Right renal cortex interstitium (tissue), 3 donors: Measurements from ENCODE around the gene TUBB3. TPM values are rescaled to one million over a fixed set of nuclear protein-coding genes. Genes with fewer than 3 reads are reported as not detected.

ENCODE experiments used
- DNase-seq, 3 donors: peaks; one replicate each; pipeline ENCODE4 v3.0.0-alpha.2; 2013; ENCODE audit warnings: low read depth in 3 of 3, low spot score in 2 of 3
- polyA plus RNA-seq, 3 donors: library from polyadenylated mRNA; unstranded; fragments of 120-200 nt; gene quantifications; one replicate each; pipeline ENCODE4 v1.2.1, GENCODE V29; 2013; ENCODE audit not compliant: insufficient read length in 3 of 3

The TUBB3 gene
- polyA plus RNA-seq, 3 donors = 6.4 to 10.3 (median 7.6) TPM

DNA sequence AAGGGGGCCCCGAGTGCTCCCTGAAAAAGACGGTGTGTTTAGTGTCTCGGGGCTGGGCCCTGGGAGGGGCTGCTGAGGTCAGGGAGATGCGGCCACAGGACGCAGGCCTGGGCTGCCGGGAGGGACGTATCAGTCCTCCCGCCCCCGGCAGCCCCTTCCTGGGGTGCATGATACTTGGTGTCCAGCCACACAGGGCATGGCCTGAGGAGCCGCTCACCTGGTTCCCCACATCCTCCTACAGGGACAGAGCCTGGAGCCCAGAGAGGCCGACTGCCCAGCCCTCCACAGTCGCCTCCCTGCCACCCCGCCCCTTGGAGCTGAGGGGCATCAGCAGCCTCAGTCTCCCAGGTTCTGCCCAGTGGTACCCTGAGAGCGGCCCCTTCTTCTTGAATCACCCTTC lies 13.4 kb downstream of the TUBB3 start:
- no peak for DNase-seq

- no peak for DNase-seq
Observed at GRCh38 chr16:89936981-89937380, 13.8 kb downstream of the TUBB3 start.

GRCh38 chr16:89938175-89938885 lies 15.2 kb downstream of the TUBB3 start:
- no peak for DNase-seq

DNA sequence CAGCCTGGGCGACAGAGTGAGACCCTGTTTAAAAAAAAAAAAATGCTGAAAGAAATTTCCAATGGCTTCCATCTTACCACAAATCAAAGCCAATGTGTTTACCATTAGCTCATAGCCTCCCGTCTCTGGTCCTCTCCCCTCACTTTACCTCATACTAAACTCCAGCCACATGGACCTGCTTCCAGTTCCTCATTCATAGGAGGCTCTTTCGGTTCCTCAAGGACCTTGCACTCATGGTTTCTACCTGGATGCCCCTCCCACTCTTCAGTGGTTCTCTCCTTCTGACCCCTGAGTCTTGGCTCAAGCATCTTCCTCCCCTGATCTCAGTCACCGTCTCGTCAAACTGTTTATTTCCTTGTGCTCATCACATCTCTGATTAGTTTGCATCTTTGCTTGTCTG lies 21.6 kb downstream of the TUBB3 start:
- no peak for DNase-seq

- DNase-seq = no peak
Observed at GRCh38 chr16:89945654-89946053, 22.5 kb downstream of the TUBB3 start.

GRCh38 chr16:89946515-89946914 lies 23.4 kb downstream of the TUBB3 start:
- DNase-seq = no peak

DNA sequence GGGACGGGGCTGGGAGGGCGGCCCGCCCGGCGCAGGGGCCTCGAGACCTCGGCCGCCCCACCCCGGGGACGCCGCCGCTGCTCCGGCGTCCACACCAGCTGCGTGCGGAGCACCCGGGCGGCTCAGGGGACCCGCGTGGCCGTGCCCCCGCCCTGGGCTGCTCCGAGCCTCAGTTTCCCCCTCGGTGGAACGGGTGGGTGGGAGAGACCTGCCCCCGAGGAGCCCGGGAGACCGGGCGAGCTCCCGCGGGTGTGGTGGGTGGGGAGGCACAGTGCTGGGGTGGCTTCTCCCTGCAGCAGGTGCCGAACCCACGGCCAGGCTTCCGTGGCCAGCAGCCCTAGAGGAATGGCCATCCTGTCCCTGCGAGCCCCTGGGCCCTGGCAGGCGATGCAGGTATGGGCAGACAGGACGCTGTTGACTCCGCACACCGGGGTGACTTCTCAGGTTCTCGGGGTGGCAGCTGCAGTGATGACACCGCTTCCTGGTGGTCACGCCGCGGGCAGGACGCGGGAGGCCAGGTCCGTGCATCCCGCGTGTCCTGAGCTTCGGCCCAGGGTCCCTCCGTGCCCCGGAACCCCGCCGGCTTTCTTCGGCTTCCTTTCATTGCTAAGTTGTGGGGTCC lies 26.1 kb downstream of the TUBB3 start:
- DNase-seq = no peak

DNA sequence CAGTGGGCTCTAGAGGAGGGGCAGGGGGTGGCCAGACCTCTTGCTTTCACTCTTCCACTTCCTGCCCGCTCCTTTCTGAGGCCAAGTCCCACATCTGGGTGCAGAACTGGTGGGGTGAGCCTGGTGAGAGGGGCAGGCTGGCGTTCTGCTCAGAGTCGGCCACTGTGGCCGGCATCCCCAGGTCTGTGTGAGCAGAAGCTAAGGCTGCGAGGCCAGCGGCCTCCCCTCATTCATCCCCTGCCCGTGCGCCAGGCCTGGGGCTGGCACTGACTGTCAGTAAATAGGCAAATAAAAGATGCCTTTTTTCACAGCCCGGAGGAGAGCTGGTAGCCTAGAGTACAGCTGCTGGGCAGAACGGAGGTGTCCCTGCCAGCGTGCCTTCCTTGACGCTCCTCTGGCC lies 26.6 kb downstream of the TUBB3 start:
- no peak for DNase-seq

GRCh38 chr16:89951509-89951908 lies 28.4 kb downstream of the TUBB3 start:
- no peak for DNase-seq

GRCh38 chr16:89952049-89952448 lies 28.9 kb downstream of the TUBB3 start:
- DNase-seq = no peak

DNA sequence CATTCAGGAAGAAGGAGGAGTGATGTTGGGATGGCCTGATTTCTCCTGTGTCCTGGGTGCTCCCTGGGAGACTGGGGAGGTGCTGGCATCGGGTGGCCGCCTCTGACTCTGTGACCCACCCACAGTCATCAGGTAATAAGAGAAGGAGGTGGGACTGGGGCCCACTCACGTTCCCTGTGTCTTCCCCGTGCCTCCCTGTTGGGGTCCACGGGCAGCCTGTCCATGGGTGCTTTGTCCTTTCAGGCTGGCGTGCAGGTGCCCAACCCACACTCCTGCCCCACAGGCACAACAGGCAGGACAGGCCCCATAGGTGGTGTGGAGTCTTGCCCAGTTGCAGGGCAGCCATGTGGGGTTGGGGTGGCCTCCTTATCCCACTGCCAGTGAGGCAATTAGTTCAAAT lies 29.4 kb downstream of the TUBB3 start:
- DNase-seq = no peak

DNA sequence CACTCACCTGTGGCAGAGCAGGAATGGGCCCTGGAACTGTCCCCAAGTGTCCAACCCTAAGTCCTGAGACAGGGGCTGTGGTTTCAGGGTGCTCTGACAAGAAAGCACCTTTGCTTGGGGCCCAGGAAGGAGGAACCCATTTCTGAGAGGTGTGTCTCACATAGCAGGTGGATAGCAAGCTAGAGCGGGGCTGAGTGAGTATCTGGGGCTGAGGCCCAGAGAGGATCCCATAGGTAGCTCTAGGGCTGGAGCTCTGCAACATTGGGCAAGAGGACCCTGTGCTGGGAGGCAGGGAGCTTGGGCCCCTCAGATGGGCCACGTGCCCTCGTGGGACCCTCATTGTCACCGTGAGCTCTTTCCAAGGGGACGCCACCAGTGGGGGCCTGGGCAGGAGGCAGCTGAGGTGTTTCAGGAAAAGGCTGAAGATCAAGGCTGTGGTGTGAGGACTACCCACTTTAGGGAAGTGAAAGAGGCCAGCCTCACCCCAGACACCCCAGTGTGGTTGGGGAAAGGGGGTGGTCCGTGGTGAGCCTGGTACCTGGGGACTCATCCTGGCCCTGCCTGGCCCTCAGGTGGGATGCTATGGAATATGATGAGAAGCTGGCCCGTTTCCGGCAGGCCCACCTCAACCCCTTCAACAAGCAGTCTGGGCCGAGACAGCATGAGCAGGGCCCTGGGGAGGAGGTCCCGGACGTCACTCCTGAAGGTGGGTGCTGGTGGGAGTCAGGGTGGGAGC lies 30.7 kb downstream of the TUBB3 start:
- no peak for DNase-seq

GRCh38 chr16:89954462-89954861 lies 31.3 kb downstream of the TUBB3 start:
- DNase-seq = no peak

DNA sequence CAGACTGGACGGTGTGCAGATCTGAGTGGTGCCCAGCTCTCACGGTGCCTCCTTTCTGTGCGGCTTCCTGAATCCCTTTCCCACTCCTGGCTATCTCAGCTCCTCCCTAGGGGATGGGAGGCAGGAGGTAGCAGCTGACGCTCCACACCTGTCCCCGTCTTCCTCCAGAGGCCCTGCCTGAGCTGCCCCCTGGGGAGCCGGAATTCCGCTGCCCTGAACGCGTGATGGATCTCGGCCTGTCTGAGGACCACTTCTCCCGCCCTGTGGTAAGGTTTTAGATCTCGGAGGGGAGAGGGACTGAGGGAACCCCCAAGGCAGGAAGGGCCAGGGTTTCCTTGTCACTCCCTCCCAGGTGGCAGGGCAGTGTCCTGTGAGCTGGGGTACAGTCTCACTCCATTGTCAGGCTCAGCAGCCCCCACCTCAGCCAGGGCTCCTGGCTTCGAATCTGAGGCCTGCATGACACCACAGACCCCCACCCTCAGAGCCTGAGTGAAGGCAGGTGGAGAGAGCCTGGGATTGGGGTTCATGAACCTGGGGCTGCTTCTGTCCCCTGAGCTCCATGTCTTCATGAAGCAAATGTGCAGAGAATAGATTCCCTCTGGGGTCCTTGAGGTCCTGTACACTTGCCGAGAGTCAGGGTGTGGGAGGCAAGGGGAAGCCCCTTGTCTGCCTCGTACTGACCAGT lies 32.0 kb downstream of the TUBB3 start:
- DNase-seq = no peak

- no peak for DNase-seq
Observed at GRCh38 chr16:89956505-89957215, 33.5 kb downstream of the TUBB3 start.

- DNase-seq = no peak
Observed at GRCh38 chr16:89957216-89957785, 34.2 kb downstream of the TUBB3 start.

DNA sequence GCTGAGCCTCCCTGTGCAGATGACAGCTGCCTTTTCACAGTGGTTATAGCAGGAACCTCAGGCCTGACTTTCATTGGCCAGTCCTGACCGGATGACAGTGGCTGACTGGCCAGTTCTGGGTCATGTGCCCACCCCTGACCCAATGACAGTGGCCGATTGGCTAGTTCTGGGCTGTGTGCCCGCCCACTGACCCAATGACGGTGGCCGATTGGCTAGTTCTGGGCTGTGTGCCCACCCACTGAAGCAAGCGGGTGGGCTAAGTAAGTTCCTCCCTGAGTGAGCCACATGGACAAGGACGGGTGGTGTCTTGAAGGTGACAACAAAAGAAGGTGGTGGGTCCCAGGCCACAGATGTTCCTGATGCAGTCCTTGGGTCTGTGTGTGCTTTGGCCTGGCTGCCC lies 34.9 kb downstream of the TUBB3 start:
- no peak for DNase-seq

DNA sequence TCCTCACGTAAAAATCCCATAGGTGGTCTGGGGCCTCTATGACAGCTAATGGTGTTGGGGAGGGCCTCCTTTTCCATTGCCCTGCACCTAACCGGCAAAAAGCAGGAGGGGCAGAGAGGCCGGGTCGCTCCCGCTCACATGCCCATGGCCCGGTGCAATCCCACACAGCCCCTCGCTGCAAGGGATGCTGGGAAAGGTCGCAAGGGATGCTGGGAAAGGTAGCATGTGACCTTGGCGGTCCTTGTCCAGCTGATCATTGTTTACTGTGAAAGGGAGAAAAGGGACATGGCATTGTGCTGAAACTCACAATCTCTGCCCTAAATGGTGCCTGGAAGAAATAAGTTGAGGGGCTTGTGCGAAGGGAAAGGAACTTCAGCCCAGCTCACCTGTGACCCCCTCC lies 35.5 kb downstream of the TUBB3 start:
- no peak for DNase-seq

GRCh38 chr16:89960966-89961365 lies 37.8 kb downstream of the TUBB3 start:
- no peak for DNase-seq

DNA sequence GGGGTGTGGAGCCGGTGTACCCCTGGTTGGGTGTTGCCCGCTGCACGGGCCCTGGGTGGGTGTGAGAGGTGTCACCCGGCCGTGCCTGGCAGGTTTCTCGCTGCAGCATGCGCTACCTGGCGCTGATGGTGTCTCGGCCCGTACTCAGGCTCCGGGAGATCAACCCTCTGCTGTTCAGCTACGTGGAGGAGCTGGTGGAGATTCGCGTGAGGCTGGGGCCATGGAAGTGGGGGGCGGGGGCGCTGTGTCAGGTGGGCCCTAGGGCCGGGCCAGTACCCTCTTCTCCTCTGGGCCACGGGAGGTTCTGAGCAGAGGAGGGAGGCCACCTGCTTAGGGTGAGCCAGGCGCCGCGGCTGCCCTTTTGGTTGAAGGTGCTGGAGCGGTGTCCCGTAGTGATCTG lies 38.8 kb downstream of the TUBB3 start:
- no peak for DNase-seq
